Chondrocyte (in vitro differentiated cells): ENCODE data around the gene EFNA3. TPM values are rescaled to one million over a fixed set of nuclear protein-coding genes. Genes with fewer than 3 reads are reported as not detected.

Source experiments
- DNase-seq: peaks from one replicate; pipeline ENCODE4 v3.0.0; 2021; ENCODE audit warnings: mixed read lengths, low spot score
- H3K27ac Mint-ChIP-seq: one replicate; pipeline ENCODE4 v1.8.0; 2021; ENCODE audit warnings: mild to moderate bottlenecking, moderate library complexity, mixed read lengths; ENCODE audit not compliant: unreplicated experiment
- H3K27me3 Mint-ChIP-seq: 2 replicates; pipeline ENCODE4 v1.8.0; 2021; ENCODE audit warnings: low read depth, mixed read lengths
- H3K36me3 Mint-ChIP-seq: 2 replicates; pipeline ENCODE4 v1.8.0; 2021; ENCODE audit warnings: low read depth, mixed read lengths
- H3K4me1 Mint-ChIP-seq: 2 replicates; pipeline ENCODE4 v1.8.0; 2021; ENCODE audit warnings: low read depth, mild to moderate bottlenecking, mixed read lengths
- H3K4me3 Mint-ChIP-seq: one replicate; pipeline ENCODE4 v1.8.0; 2021; ENCODE audit warnings: mild to moderate bottlenecking, moderate library complexity, mixed read lengths; ENCODE audit not compliant: unreplicated experiment
- H3K9me3 Mint-ChIP-seq: 2 replicates; pipeline ENCODE4 v1.8.0; 2021; ENCODE audit warnings: low read depth, mixed read lengths
- total RNA-seq: library from RNA; stranded (reverse); gene quantifications from 3 replicates; pipeline ENCODE4 v1.2.1, GENCODE V29; 2021
- TF ChIP-seq, protein P1 (sequence below): fragments of 200-600 bp; sonication (generic); IDR thresholded peaks from 2 replicates; pipeline ENCODE4 v1.5.0; 2021; ENCODE audit warnings: antibody characterized with exemption, mild to moderate bottlenecking, moderate library complexity

EFNA3 gene
- total RNA-seq, 1 donor from 2014 or later: 4.5 TPM

- no peak for DNase-seq
- Mint-ChIP-seq H3K9me3 (no peaks in the 10 kb centered on the region), H3K4me3 (no peak overlapping the region), H3K27me3 (peaks cover 5% of the 10 kb centered on the region), H3K27ac (no peak overlapping the region), H3K36me3 (peaks cover 1% of the 10 kb centered on the region), H3K4me1 (peaks cover 18% of the 10 kb centered on the region)
- TF ChIP-seq, protein P1, sequence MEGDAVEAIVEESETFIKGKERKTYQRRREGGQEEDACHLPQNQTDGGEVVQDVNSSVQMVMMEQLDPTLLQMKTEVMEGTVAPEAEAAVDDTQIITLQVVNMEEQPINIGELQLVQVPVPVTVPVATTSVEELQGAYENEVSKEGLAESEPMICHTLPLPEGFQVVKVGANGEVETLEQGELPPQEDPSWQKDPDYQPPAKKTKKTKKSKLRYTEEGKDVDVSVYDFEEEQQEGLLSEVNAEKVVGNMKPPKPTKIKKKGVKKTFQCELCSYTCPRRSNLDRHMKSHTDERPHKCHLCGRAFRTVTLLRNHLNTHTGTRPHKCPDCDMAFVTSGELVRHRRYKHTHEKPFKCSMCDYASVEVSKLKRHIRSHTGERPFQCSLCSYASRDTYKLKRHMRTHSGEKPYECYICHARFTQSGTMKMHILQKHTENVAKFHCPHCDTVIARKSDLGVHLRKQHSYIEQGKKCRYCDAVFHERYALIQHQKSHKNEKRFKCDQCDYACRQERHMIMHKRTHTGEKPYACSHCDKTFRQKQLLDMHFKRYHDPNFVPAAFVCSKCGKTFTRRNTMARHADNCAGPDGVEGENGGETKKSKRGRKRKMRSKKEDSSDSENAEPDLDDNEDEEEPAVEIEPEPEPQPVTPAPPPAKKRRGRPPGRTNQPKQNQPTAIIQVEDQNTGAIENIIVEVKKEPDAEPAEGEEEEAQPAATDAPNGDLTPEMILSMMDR: no peak
Measured at GRCh38 chr1:155075535-155075934, 3.1 kb upstream of the EFNA3 start.

DNA sequence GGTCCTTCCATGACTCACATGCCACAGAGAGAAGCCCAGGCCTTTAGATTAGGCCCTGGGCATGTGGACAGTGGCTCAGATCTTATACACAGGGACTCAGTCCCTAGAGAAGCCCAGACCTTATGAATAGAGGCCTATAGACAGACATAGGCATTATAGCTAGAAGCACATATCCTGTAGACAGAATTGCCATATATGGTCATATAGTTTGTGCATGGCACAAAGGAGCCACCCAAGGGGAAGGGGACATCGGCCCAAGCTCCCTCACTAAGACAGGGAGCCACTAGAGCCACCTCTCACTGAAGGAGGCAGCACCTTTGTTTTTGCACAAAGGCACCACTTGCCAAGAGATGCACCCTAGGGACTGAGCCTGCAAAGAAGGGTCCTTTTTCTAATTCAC, 2.3 kb upstream of the EFNA3 start:
- TF ChIP-seq, protein P1: no peak
- H3K27ac Mint-ChIP-seq: no peak overlapping the region

DNA sequence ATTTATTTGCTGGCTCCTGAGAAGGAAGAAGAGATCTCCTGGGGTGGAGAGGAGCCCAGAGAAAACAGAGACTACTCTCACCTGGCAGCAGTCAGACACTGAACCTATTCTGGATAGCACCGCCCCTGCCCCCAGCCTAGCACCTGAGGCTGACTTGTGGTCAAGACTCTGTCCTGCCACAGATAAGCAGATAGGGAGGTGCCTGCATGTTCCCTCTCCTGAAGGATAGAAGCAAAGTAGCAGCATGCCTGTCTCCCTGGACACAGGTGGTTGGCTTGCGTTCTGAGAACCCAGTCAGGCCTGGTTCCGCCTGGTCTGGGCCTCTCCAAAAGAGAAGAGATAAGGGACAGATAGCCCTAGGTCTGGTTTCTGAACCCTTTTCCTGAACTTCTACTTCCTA, 1.3 kb upstream of the EFNA3 start:
- peaks cover 5% of the 10 kb centered on the region for H3K36me3 Mint-ChIP-seq
- no peak overlapping the region for H3K27ac Mint-ChIP-seq
- H3K27me3 Mint-ChIP-seq: peaks cover 16% of the 10 kb centered on the region
- TF ChIP-seq, protein P1: no peak
- no peaks in the 10 kb centered on the region for H3K9me3 Mint-ChIP-seq
- no peak for DNase-seq
- no peak overlapping the region for H3K4me3 Mint-ChIP-seq
- H3K4me1 Mint-ChIP-seq: peaks cover 23% of the 10 kb centered on the region

More for the DNA sequence above, 2.3 kb upstream of the EFNA3 start:
- H3K36me3 Mint-ChIP-seq: peaks cover 2% of the 10 kb centered on the region
- H3K4me3 Mint-ChIP-seq: no peak overlapping the region
- peaks cover 20% of the 10 kb centered on the region for H3K4me1 Mint-ChIP-seq
- DNase-seq: no peak
- H3K9me3 Mint-ChIP-seq: no peaks in the 10 kb centered on the region
- H3K27me3 Mint-ChIP-seq: peaks cover 9% of the 10 kb centered on the region

GRCh38 chr1:155077758-155078445, 735 bp upstream of the EFNA3 start:
- H3K9me3 Mint-ChIP-seq: no peaks in the 10 kb centered on the region
- DNase-seq: no peak
- peaks cover 25% of the 10 kb centered on the region for H3K4me1 Mint-ChIP-seq
- peaks cover 5% of the 10 kb centered on the region for H3K36me3 Mint-ChIP-seq
- H3K4me3 Mint-ChIP-seq: peak overlapping the region; percentile 52
- H3K27me3 Mint-ChIP-seq: peaks cover 20% of the 10 kb centered on the region
- TF ChIP-seq, protein P1: no peak
- no peak overlapping the region for H3K27ac Mint-ChIP-seq

DNA sequence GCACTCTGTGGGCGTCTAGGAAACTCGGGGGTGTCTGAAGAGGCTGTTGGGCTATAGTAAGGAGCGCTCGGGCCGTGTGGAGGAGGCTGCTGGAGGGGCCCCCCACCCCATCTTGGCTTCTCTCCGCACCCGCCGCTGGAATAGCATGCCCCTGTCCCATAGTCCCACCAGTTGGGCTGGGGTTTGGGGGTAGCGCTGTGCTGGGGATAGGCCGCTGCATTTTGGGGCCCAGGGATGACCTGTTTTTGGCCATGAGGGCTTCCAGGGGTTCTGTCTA, 511 bp downstream of the EFNA3 start:
- H3K27me3 Mint-ChIP-seq: peaks cover 24% of the 10 kb centered on the region
- peaks cover 28% of the 10 kb centered on the region for H3K4me1 Mint-ChIP-seq
- peaks cover 5% of the 10 kb centered on the region for H3K36me3 Mint-ChIP-seq
- TF ChIP-seq, protein P1: no peak
- no peak for DNase-seq
- H3K9me3 Mint-ChIP-seq: no peaks in the 10 kb centered on the region
- H3K27ac Mint-ChIP-seq: no peak overlapping the region
- H3K4me3 Mint-ChIP-seq: peak overlapping the region; percentile 66
